PC-9 (cell line): ENCODE results near the gene CLRN2. TPM values are rescaled to one million over a fixed set of nuclear protein-coding genes. Genes with fewer than 3 reads are reported as not detected.
A peak's percentile ranks its signal among the peaks of the same experiment; 100 is the strongest.

ENCODE experiments used
- BruUV-seq: library from RNA; stranded (reverse); fragments of 400-500 nt; replicated peaks from 2 replicates; lab custom pipeline; 2021; lab: Mats Ljungman, UMichigan
- CTCF ChIA-PET: fragments of 300-600 bp; sonication (Branson Sonifier 250); formaldehyde crosslinking; loops from one replicate; lab custom pipeline; 2022; ENCODE audit warnings: antibody characterized with exemption; lab: Charles Lee
- POLR2A ChIA-PET: fragments of 300-600 bp; sonication (Branson Sonifier 250); formaldehyde crosslinking; loops from one replicate; lab custom pipeline; 2022; ENCODE audit warnings: antibody characterized with exemption; ENCODE audit not compliant: unreplicated experiment; lab: Charles Lee
- DNase-seq, 2 experiments: peaks; one replicate each; pipeline versions ENCODE4 v3.0.0 to v3.0.0-alpha.2; 2015 to 2022; ENCODE audit warnings: mixed read lengths in 1 of 2
- H2AFZ ChIP-seq: fragments of 200-600 bp; sonication (generic); 2 replicates; pipeline ENCODE4 v1.8.1; 2017; ENCODE audit warnings: antibody characterized with exemption
- H3F3A ChIP-seq: fragments of 200-600 bp; sonication (generic); 2 replicates; pipeline ENCODE4 v1.8.1; 2017; ENCODE audit warnings: antibody characterized with exemption, mild to moderate bottlenecking, low read depth; ENCODE audit not compliant: insufficient read depth
- H3K27ac ChIP-seq: fragments of 200-600 bp; sonication (generic); 2 replicates; pipeline ENCODE4 v1.6.1; 2016; ENCODE audit warnings: mixed run types
- H3K27me3 ChIP-seq: fragments of 200-600 bp; sonication (generic); 2 replicates; pipeline ENCODE4 v1.6.1; 2016; ENCODE audit warnings: low read depth, mixed run types; ENCODE audit not compliant: insufficient read depth
- H3K36me3 ChIP-seq: fragments of 200-600 bp; sonication (generic); 2 replicates; pipeline ENCODE4 v1.6.1; 2016; ENCODE audit warnings: low read depth, mixed run types
- H3K4me1 ChIP-seq: fragments of 200-600 bp; sonication (generic); replicated peaks from 2 replicates; pipeline ENCODE4 v1.6.1; 2016; ENCODE audit warnings: mixed run types; ENCODE audit not compliant: insufficient read depth
- H3K4me2 ChIP-seq: fragments of 200-600 bp; sonication (generic); 2 replicates; pipeline ENCODE4 v1.6.1; 2017; ENCODE audit warnings: mixed run types
- H3K4me3 ChIP-seq: fragments of 200-600 bp; sonication (generic); 2 replicates; pipeline ENCODE4 v1.6.1; 2016; ENCODE audit warnings: mixed run types
- H3K79me2 ChIP-seq: fragments of 200-600 bp; sonication (generic); 2 replicates; pipeline ENCODE4 v1.6.1; 2017; ENCODE audit warnings: low read depth, mixed run types
- H3K9me2 ChIP-seq: fragments of 200-600 bp; sonication (generic); 2 replicates; pipeline ENCODE4 v1.8.1; 2017; ENCODE audit warnings: mild to moderate bottlenecking; ENCODE audit not compliant: insufficient read depth
- H3K9me3 ChIP-seq: fragments of 200-600 bp; sonication (generic); 2 replicates; pipeline ENCODE4 v1.8.1; 2016; ENCODE audit warnings: low read depth; ENCODE audit not compliant: insufficient read depth
- H4K20me1 ChIP-seq: fragments of 200-600 bp; sonication (generic); 2 replicates; pipeline ENCODE4 v1.8.1; 2017; ENCODE audit not compliant: insufficient read depth
- CTCF ChIP-seq: fragments of 200-600 bp; sonication (generic); conservative IDR thresholded peaks from 2 replicates; pipeline ENCODE4 v1.6.1; 2017; ENCODE audit warnings: mixed run types, antibody characterized with exemption, mild to moderate bottlenecking, moderate library complexity
- EZH2 ChIP-seq: fragments of 200-600 bp; sonication (generic); IDR thresholded peaks from 2 replicates; pipeline ENCODE4 v1.8.0; 2017; ENCODE audit warnings: antibody characterized with exemption, low read depth
- intact Hi-C: fragments of 100-400 bp; cut with micrococcal nuclease; formaldehyde crosslinking; loops from one replicate; pipeline ENCODE4 v1.10.0; 2022; ENCODE audit not compliant: unreplicated experiment
- total RNA-seq: library from RNA; stranded (reverse); gene quantifications from 2 replicates; pipeline ENCODE4 v1.2.3, GENCODE V29; 2021

CLRN2 gene
- total RNA-seq, 1 experiment from 2014 or later = not detected

GRCh38 chr4:17561195-17561909 is 46.4 kb downstream of the CLRN2 start:
- ChIA-PET POLR2A (no interaction called here), CTCF (no interaction called here)
- Histone ChIP-seq H3K27me3 (0 out of 2 replicates have a peak, but pooled peaks cover 3% of the 10 kb centered on the region), H3K4me3 (no peak overlapping the region), H3K9me3 (no peaks in the 10 kb centered on the region), H3K79me2 (no peaks in the 10 kb centered on the region), H3K36me3 (no peaks in the 10 kb centered on the region), H3K9me2 (no peaks in the 10 kb centered on the region), H2AFZ (no peak overlapping the region), H4K20me1 (no peaks in the 10 kb centered on the region), H3K27ac (no peak overlapping the region), H3K4me1 (no peaks in the 10 kb centered on the region), H3F3A (no peaks in the 10 kb centered on the region), H3K4me2 (no peak overlapping the region)
- no TSS peak for BruUV-seq
- no peak for TF ChIP-seq CTCF
- TF ChIP-seq EZH2 = no peak
- intact Hi-C loops = no loop called here
- DNase-seq = no peak

- Histone ChIP-seq H3K9me2 (no peaks in the 10 kb centered on the region), H3K9me3 (no peaks in the 10 kb centered on the region), H3F3A (no peaks in the 10 kb centered on the region), H2AFZ (no peak overlapping the region), H3K27me3 (0 out of 2 replicates have a peak, but pooled peaks cover 3% of the 10 kb centered on the region), H3K4me2 (no peak overlapping the region), H3K79me2 (no peaks in the 10 kb centered on the region), H3K4me3 (no peak overlapping the region), H3K4me1 (no peaks in the 10 kb centered on the region), H3K27ac (no peak overlapping the region), H4K20me1 (no peaks in the 10 kb centered on the region), H3K36me3 (no peaks in the 10 kb centered on the region)
- ChIA-PET POLR2A (no interaction called here), CTCF (no interaction called here)
- TF ChIP-seq EZH2 (no peak), CTCF (no peak)
- BruUV-seq = no TSS peak
- DNase-seq = peak in 1 of 2 experiments; percentile 43
- intact Hi-C loops = no loop called here
These were observed 47.2 kb downstream of the CLRN2 start for GRCh38 chr4:17562157-17562556.

GRCh38 chr4:17565846-17566245 is 50.9 kb downstream of the CLRN2 start:
- Histone ChIP-seq H3K4me1 (no peaks in the 10 kb centered on the region), H3K36me3 (no peaks in the 10 kb centered on the region), H3K9me2 (no peaks in the 10 kb centered on the region), H4K20me1 (no peaks in the 10 kb centered on the region), H3K79me2 (no peaks in the 10 kb centered on the region), H3K27ac (no peak overlapping the region), H3K4me2 (no peak overlapping the region), H3K4me3 (no peak overlapping the region), H3F3A (no peaks in the 10 kb centered on the region), H3K9me3 (no peaks in the 10 kb centered on the region), H3K27me3 (0 out of 2 replicates have a peak, but pooled peaks cover 3% of the 10 kb centered on the region), H2AFZ (no peak overlapping the region)
- BruUV-seq = no TSS peak
- ChIA-PET CTCF (no interaction called here), POLR2A (no interaction called here)
- intact Hi-C loops = no loop called here
- DNase-seq = no peak
- TF ChIP-seq CTCF (no peak), EZH2 (no peak)
